GM23248 (cell line): ENCODE results near the gene ZGLP1. TPM values are rescaled to one million over a fixed set of nuclear protein-coding genes. Genes with fewer than 3 reads are reported as not detected.

Experiments
- DNase-seq: peaks from one replicate; pipeline ENCODE4 v3.0.0-alpha.2; 2015
- H2AFZ ChIP-seq: fragments of 200-600 bp; sonication (generic); 2 replicates; pipeline ENCODE4 v1.6.1; 2016; ENCODE audit warnings: antibody characterized with exemption
- H3F3A ChIP-seq: fragments of 200-600 bp; sonication (generic); 2 replicates; pipeline ENCODE4 v1.6.1; 2016; ENCODE audit warnings: mild to moderate bottlenecking, antibody characterized with exemption, mixed run types; ENCODE audit not compliant: insufficient read depth
- H3K27ac ChIP-seq: fragments of 200-600 bp; sonication (generic); 2 replicates; pipeline ENCODE4 v1.5.1; 2016; ENCODE audit warnings: mild to moderate bottlenecking
- H3K27me3 ChIP-seq: fragments of 200-600 bp; sonication (generic); replicated peaks from 2 replicates; pipeline ENCODE4 v1.6.1; 2016; ENCODE audit warnings: mild to moderate bottlenecking; ENCODE audit not compliant: insufficient read depth
- H3K36me3 ChIP-seq: fragments of 200-600 bp; sonication (generic); 2 replicates; pipeline ENCODE4 v1.6.1; 2016; ENCODE audit warnings: low read depth, mild to moderate bottlenecking
- H3K4me1 ChIP-seq: fragments of 200-600 bp; sonication (generic); 2 replicates; pipeline ENCODE4 v1.6.1; 2016; ENCODE audit warnings: mild to moderate bottlenecking; ENCODE audit not compliant: insufficient read depth
- H3K4me2 ChIP-seq: fragments of 200-600 bp; sonication (generic); one replicate; pipeline ENCODE4 v1.6.1; 2016; ENCODE audit warnings: mild to moderate bottlenecking; ENCODE audit not compliant: unreplicated experiment
- H3K4me3 ChIP-seq: fragments of 200-600 bp; sonication (generic); 2 replicates; pipeline ENCODE4 v1.5.1; 2016; ENCODE audit warnings: mild to moderate bottlenecking
- H3K79me2 ChIP-seq: fragments of 200-600 bp; sonication (generic); 2 replicates; pipeline ENCODE4 v1.6.1; 2016; ENCODE audit warnings: mild to moderate bottlenecking; ENCODE audit not compliant: insufficient read depth
- H3K9ac ChIP-seq: fragments of 200-600 bp; sonication (generic); 2 replicates; pipeline ENCODE4 v1.6.1; 2016; ENCODE audit warnings: mild to moderate bottlenecking
- H3K9me2 ChIP-seq: fragments of 200-600 bp; sonication (generic); 2 replicates; pipeline ENCODE4 v1.6.1; 2016; ENCODE audit warnings: mixed run types, mild to moderate bottlenecking, moderate library complexity; ENCODE audit not compliant: insufficient read depth
- H3K9me3 ChIP-seq: fragments of 200-600 bp; sonication (generic); one replicate; pipeline ENCODE4 v1.6.1; 2017; ENCODE audit warnings: low read depth
- H4K20me1 ChIP-seq: fragments of 200-600 bp; sonication (generic); 2 replicates; pipeline ENCODE4 v1.6.0; 2016; ENCODE audit not compliant: insufficient read depth
- EZH2 ChIP-seq: fragments of 200-600 bp; sonication (generic); IDR thresholded peaks from 2 replicates; pipeline ENCODE4 v1.6.1; 2018; ENCODE audit warnings: antibody characterized with exemption, mild to moderate bottlenecking; ENCODE audit not compliant: insufficient read depth, poor library complexity, severe bottlenecking
- EZH2phosphoT487 ChIP-seq: fragments of 200-600 bp; sonication (generic); IDR thresholded peaks from 2 replicates; pipeline ENCODE4 v1.6.1; 2018; ENCODE audit warnings: antibody characterized with exemption, moderate library complexity, mild to moderate bottlenecking, low read depth; ENCODE audit not compliant: insufficient read depth
- WGBS, 2 experiments: methylation state at CpG; one replicate each; pipeline ENCODE4 v1.1.6; 2015 to 2017; ENCODE audit warnings: low lambda C conversion rate in 2 of 2, low coverage in 1 of 2; ENCODE audit errors: missing lambda C conversion rate in 2 of 2; 5-methylcytosine and 5-hydroxymethylcytosine counted together
- in situ Hi-C: fragments of 300-500 bp; cut with MboI; formaldehyde crosslinking; loops from 2 replicates; pipeline ENCODE4 v1.15.0; 2020
- polyA plus RNA-seq: library from polyadenylated mRNA; unstranded; fragments of >200 nt; fragmentation: Nextera tagmentation; extraction: Ambion mirVana; gene quantifications from 2 replicates; pipeline ENCODE4 v1.2.1, GENCODE V29; 2016
- total RNA-seq: library from RNA; depleted of rRNA; stranded (reverse); fragments of >200 nt; shearing (Covaris generic); gene quantifications from 2 replicates; pipeline ENCODE4 v1.2.3, GENCODE V29; 2014

The ZGLP1 gene
- total and polyA plus RNA-seq, 2 experiments from 2014 or later = 1.8 to 2.5 TPM

GRCh38 chr19:10268071-10268470, 41.5 kb downstream of the ZGLP1 start:
- Histone ChIP-seq H3K9ac (no peak overlapping the region), H3K4me1 (no peaks in the 10 kb centered on the region), H3K4me3 (no peak overlapping the region), H3K27ac (no peak overlapping the region), H3K36me3 (no peaks in the 10 kb centered on the region), H3K27me3 (no peaks in the 10 kb centered on the region), H4K20me1 (no peaks in the 10 kb centered on the region), H3K9me3 (no peaks in the 10 kb centered on the region), H2AFZ (no peak overlapping the region), H3K4me2 (no peak overlapping the region), H3K79me2 (no peaks in the 10 kb centered on the region), H3F3A (no peaks in the 10 kb centered on the region), H3K9me2 (no peaks in the 10 kb centered on the region)
- TF ChIP-seq EZH2phosphoT487 = no peak
- no peak for TF ChIP-seq EZH2
- in situ Hi-C loops = no loop called here
- WGBS, 2 experiments = 66 to 77% methylated on average over 6 of the region's 6 CpGs
- no peak for DNase-seq

GRCh38 chr19:10266706-10267105, 42.9 kb downstream of the ZGLP1 start:
- no peaks in the 10 kb centered on the region for H3K4me1 ChIP-seq
- WGBS, 2 experiments = 81 to 82% methylated on average over 7 of the region's 7 CpGs
- H3K27me3 ChIP-seq = no peaks in the 10 kb centered on the region
- DNase-seq = no peak
- in situ Hi-C loops = no loop called here
- H3K9ac ChIP-seq = no peak overlapping the region
- no peak for TF ChIP-seq EZH2
- no peak for TF ChIP-seq EZH2phosphoT487
- no peaks in the 10 kb centered on the region for H3K9me2 ChIP-seq
- H3K9me3 ChIP-seq = no peaks in the 10 kb centered on the region
- H3F3A ChIP-seq = no peaks in the 10 kb centered on the region
- H2AFZ ChIP-seq = no peak overlapping the region
- H3K27ac ChIP-seq = no peak overlapping the region
- no peaks in the 10 kb centered on the region for H3K79me2 ChIP-seq
- H3K36me3 ChIP-seq = no peaks in the 10 kb centered on the region
- no peak overlapping the region for H3K4me3 ChIP-seq
- no peak overlapping the region for H3K4me2 ChIP-seq
- no peaks in the 10 kb centered on the region for H4K20me1 ChIP-seq

- Histone ChIP-seq H3F3A (no peaks in the 10 kb centered on the region), H3K79me2 (no peaks in the 10 kb centered on the region), H2AFZ (no peak overlapping the region), H3K9me2 (no peaks in the 10 kb centered on the region), H3K36me3 (no peaks in the 10 kb centered on the region; the same call in none of the 2 replicates), H4K20me1 (no peaks in the 10 kb centered on the region), H3K27ac (no peak overlapping the region), H3K4me3 (no peak overlapping the region), H3K9me3 (no peaks in the 10 kb centered on the region), H3K9ac (no peak overlapping the region), H3K4me2 (no peak overlapping the region), H3K4me1 (no peaks in the 10 kb centered on the region), H3K27me3 (no peaks in the 10 kb centered on the region)
- 71 to 73% methylated on average over 7 of the region's 7 CpGs for WGBS, 2 experiments
- DNase-seq = peak; percentile 40
- in situ Hi-C loops = no loop called here
- TF ChIP-seq EZH2phosphoT487 (no peak), EZH2 (no peak)
Measured at GRCh38 chr19:10262771-10263170, 46.8 kb downstream of the ZGLP1 start.

- no peak for TF ChIP-seq EZH2
- in situ Hi-C loops = no loop called here
- Histone ChIP-seq H3K79me2 (no peaks in the 10 kb centered on the region), H3K4me2 (no peak overlapping the region), H3K9me3 (no peaks in the 10 kb centered on the region), H3K9ac (no peak overlapping the region), H3K4me3 (no peak overlapping the region), H3K4me1 (no peaks in the 10 kb centered on the region), H3K27ac (no peak overlapping the region), H4K20me1 (no peaks in the 10 kb centered on the region), H2AFZ (no peak overlapping the region), H3K9me2 (no peaks in the 10 kb centered on the region), H3K36me3 (no peaks in the 10 kb centered on the region; the same call in none of the 2 replicates), H3F3A (no peaks in the 10 kb centered on the region), H3K27me3 (no peaks in the 10 kb centered on the region)
- WGBS, 2 experiments = 72 to 79% methylated on average over 8 of the region's 8 CpGs
- DNase-seq = peak; percentile 31
Measured at GRCh38 chr19:10260141-10260584, 49.5 kb downstream of the ZGLP1 start.
